DND-41 (cell line): ENCODE data around the gene SEMA4C.

Source experiments
- EZH2 ChIP-seq: IDR thresholded peaks from 3 replicates; pipeline ENCODE4 v1.6.1; 2012; ENCODE audit warnings: borderline replicate concordance, low read depth, mild to moderate bottlenecking, moderate library complexity, low read length, inconsistent platforms; ENCODE audit not compliant: severe bottlenecking
- TF ChIP-seq, protein P1 (sequence below): IDR thresholded peaks from 2 replicates; pipeline ENCODE4 v1.5.1; 2012; ENCODE audit warnings: borderline replicate concordance, low read length, moderate library complexity, mild to moderate bottlenecking; ENCODE audit not compliant: poor library complexity, severe bottlenecking; ENCODE audit errors: extremely low read depth

DNA sequence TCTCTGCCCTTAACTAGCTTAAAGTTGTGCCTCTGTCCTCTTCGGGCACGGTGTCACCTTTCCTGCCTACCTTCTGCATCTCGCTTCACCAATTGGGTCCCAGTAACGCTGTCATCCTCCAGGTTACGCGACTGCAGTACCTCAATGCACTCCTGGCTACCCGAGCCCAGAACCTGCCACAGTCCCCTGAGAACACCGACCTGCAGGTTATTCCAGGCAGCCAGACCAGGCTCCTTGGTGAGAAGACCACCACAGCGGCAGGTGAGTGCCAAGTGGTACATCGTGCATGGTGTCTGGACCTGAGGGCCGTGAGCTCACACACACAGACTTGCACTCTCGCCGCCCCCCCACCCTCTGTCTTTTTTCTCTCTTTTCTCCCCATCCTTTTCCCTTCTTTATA lies 41.0 kb downstream of the SEMA4C start:
- TF ChIP-seq, protein P1, sequence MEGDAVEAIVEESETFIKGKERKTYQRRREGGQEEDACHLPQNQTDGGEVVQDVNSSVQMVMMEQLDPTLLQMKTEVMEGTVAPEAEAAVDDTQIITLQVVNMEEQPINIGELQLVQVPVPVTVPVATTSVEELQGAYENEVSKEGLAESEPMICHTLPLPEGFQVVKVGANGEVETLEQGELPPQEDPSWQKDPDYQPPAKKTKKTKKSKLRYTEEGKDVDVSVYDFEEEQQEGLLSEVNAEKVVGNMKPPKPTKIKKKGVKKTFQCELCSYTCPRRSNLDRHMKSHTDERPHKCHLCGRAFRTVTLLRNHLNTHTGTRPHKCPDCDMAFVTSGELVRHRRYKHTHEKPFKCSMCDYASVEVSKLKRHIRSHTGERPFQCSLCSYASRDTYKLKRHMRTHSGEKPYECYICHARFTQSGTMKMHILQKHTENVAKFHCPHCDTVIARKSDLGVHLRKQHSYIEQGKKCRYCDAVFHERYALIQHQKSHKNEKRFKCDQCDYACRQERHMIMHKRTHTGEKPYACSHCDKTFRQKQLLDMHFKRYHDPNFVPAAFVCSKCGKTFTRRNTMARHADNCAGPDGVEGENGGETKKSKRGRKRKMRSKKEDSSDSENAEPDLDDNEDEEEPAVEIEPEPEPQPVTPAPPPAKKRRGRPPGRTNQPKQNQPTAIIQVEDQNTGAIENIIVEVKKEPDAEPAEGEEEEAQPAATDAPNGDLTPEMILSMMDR, result no peak
- no peak for TF ChIP-seq EZH2
